GM18498 (cell line): ENCODE results near the gene TLR1.
"Not testable (repeated sequence)": the region's sequence is repeated elsewhere in the genome, so short reads cannot be mapped to it uniquely, and the experiment has no call there.

ENCODE experiments used
- ATAC-seq: cut with Tn5 transposase; IDR thresholded peaks from one replicate; pipeline ENCODE4 v1.9.1; 2021; ENCODE audit warnings: mild to moderate bottlenecking, moderate library complexity; ENCODE audit not compliant: unreplicated experiment

The TLR1 gene

GRCh38 chr4:38804654-38805295 is at the start of gene TLR1:
Gene TLR1, minus strand, starts transcription at chr4:38804791. Its CDS starts 5,960 bp downstream, at chr4:38798831.
- ATAC-seq: no peak

- ATAC-seq: no peak
Observed at GRCh38 chr4:38846015-38846414, 41.4 kb upstream of the TLR1 start.

GRCh38 chr4:38842994-38843393 is 38.4 kb upstream of the TLR1 start:
- no peak for ATAC-seq

GRCh38 chr4:38837849-38838248 is 33.3 kb upstream of the TLR1 start:
- no peak for ATAC-seq

- ATAC-seq: no peak
Observed at GRCh38 chr4:38837334-38837733, 32.7 kb upstream of the TLR1 start.

GRCh38 chr4:38834570-38834969 is 30.0 kb upstream of the TLR1 start:
- ATAC-seq: no peak

GRCh38 chr4:38832624-38833528 is 28.3 kb upstream of the TLR1 start:
- no peak for ATAC-seq

GRCh38 chr4:38832206-38832605 is 27.6 kb upstream of the TLR1 start:
- ATAC-seq: no peak

GRCh38 chr4:38831653-38832052 is 27.1 kb upstream of the TLR1 start:
- ATAC-seq: no peak

GRCh38 chr4:38829237-38829636 is 24.6 kb upstream of the TLR1 start:
- no peak for ATAC-seq

GRCh38 chr4:38823766-38824165 is 19.2 kb upstream of the TLR1 start:
- no peak for ATAC-seq

GRCh38 chr4:38822748-38823303 is 18.2 kb upstream of the TLR1 start:
- ATAC-seq: no peak

GRCh38 chr4:38821739-38822138 is 17.1 kb upstream of the TLR1 start:
- ATAC-seq: no peak

- ATAC-seq: peak; percentile 50
Observed at GRCh38 chr4:38820329-38821061, 15.9 kb upstream of the TLR1 start.

GRCh38 chr4:38819569-38819968 is 15.0 kb upstream of the TLR1 start:
- no peak for ATAC-seq

- peak; percentile 49 for ATAC-seq
Observed at GRCh38 chr4:38818441-38818976, 13.9 kb upstream of the TLR1 start.

- no peak for ATAC-seq
Observed at GRCh38 chr4:38815885-38816782, 11.5 kb upstream of the TLR1 start.

GRCh38 chr4:38814386-38814785 is 9.8 kb upstream of the TLR1 start:
- no peak for ATAC-seq

- no peak for ATAC-seq
Observed at GRCh38 chr4:38811297-38811696, 6.7 kb upstream of the TLR1 start.

GRCh38 chr4:38807462-38807861 is 2.9 kb upstream of the TLR1 start:
- ATAC-seq: not testable (repeated sequence)
